Astrocyte (in vitro differentiated cells and primary cell): ENCODE measurements around the gene PIGU. TPM values are rescaled to one million over a fixed set of nuclear protein-coding genes. Genes with fewer than 3 reads are reported as not detected.

Source experiments
- DNase-seq: peaks from one replicate; pipeline ENCODE4 v3.0.0-alpha.2; 2010; ENCODE audit warnings: low read depth
- FAIRE-seq: peaks from 2 replicates; lab custom pipeline; 2011; peaks lifted over from hg19 to GRCh38; lab: Jason Lieb, UNC
- H2AFZ ChIP-seq: 2 replicates; pipeline ENCODE4 v1.6.0; 2012; ENCODE audit warnings: low read depth, low read length, inconsistent platforms
- H3K27ac ChIP-seq: 2 replicates; pipeline ENCODE4 v1.5.1; 2011; ENCODE audit warnings: low read depth, low read length, inconsistent platforms
- H3K27me3 ChIP-seq: 2 replicates; pipeline ENCODE4 v1.6.0; 2011; ENCODE audit warnings: low read length, inconsistent platforms; ENCODE audit not compliant: insufficient read depth
- H3K36me3 ChIP-seq: 2 replicates; pipeline ENCODE4 v1.5.1; 2011; ENCODE audit warnings: low read length, inconsistent platforms; ENCODE audit not compliant: insufficient read depth
- H3K4me1 ChIP-seq: 2 replicates; pipeline ENCODE4 v1.5.1; 2011; ENCODE audit warnings: low read length, inconsistent platforms; ENCODE audit not compliant: insufficient read depth
- H3K4me2 ChIP-seq: 2 replicates; pipeline ENCODE4 v1.6.0; 2012; ENCODE audit warnings: low read length, inconsistent platforms
- H3K4me3 ChIP-seq: 2 replicates; pipeline ENCODE4 v1.5.1; 2011; ENCODE audit warnings: low read depth, mild to moderate bottlenecking, low read length, inconsistent platforms; ENCODE audit not compliant: insufficient read depth
- H3K79me2 ChIP-seq: 2 replicates; pipeline ENCODE4 v1.6.0; 2012; ENCODE audit warnings: mild to moderate bottlenecking, low read length, inconsistent platforms; ENCODE audit not compliant: insufficient read depth
- H3K9ac ChIP-seq: 2 replicates; pipeline ENCODE4 v1.6.0; 2012; ENCODE audit warnings: mild to moderate bottlenecking, low read length, inconsistent platforms
- H3K9me3 ChIP-seq: 2 replicates; pipeline ENCODE4 v1.5.1; 2012; ENCODE audit warnings: low read depth, mild to moderate bottlenecking, low read length, inconsistent platforms; ENCODE audit not compliant: insufficient read depth
- H4K20me1 ChIP-seq: 2 replicates; pipeline ENCODE4 v1.6.0; 2012; ENCODE audit warnings: low read length, inconsistent platforms; ENCODE audit not compliant: insufficient read depth
- H3K27ac Mint-ChIP-seq: one replicate; pipeline ENCODE4 v1.8.0; 2021; ENCODE audit warnings: mild to moderate bottlenecking, mixed read lengths; ENCODE audit not compliant: unreplicated experiment
- H3K27me3 Mint-ChIP-seq: one replicate; pipeline ENCODE4 v1.8.0; 2021; ENCODE audit warnings: low read depth, mixed read lengths; ENCODE audit not compliant: unreplicated experiment
- H3K36me3 Mint-ChIP-seq: one replicate; pipeline ENCODE4 v1.8.0; 2021; ENCODE audit warnings: low read depth, mixed read lengths; ENCODE audit not compliant: unreplicated experiment
- H3K4me1 Mint-ChIP-seq: one replicate; pipeline ENCODE4 v1.8.0; 2021; ENCODE audit warnings: low read depth, mixed read lengths; ENCODE audit not compliant: unreplicated experiment
- H3K4me3 Mint-ChIP-seq: one replicate; pipeline ENCODE4 v1.8.0; 2021; ENCODE audit warnings: mild to moderate bottlenecking, moderate library complexity, mixed read lengths; ENCODE audit not compliant: unreplicated experiment
- H3K9me3 Mint-ChIP-seq: one replicate; pipeline ENCODE4 v1.8.0; 2021; ENCODE audit warnings: mild to moderate bottlenecking, mixed read lengths; ENCODE audit not compliant: unreplicated experiment
- EZH2 ChIP-seq: IDR thresholded peaks from 2 replicates; pipeline ENCODE4 v1.6.1; 2012; ENCODE audit warnings: mild to moderate bottlenecking, low read length, inconsistent platforms; ENCODE audit not compliant: insufficient read depth
- total RNA-seq: library from RNA; stranded (reverse); gene quantifications from 2 replicates; pipeline ENCODE4 v1.2.1, GENCODE V29; 2021
- TF ChIP-seq, protein P1 (sequence below): IDR thresholded peaks from 2 replicates; pipeline ENCODE4 v1.5.1; 2011; ENCODE audit warnings: low read depth, mild to moderate bottlenecking, inconsistent platforms, low read length, moderate library complexity; ENCODE audit not compliant: insufficient read depth

PIGU gene
- total RNA-seq, 1 donor from 2014 or later: 16.7 TPM

GRCh38 chr20:34654207-34654744 lies 22.6 kb downstream of the PIGU start:
- H3K9me3 Mint-ChIP-seq: no peaks in the 10 kb centered on the region
- no peaks in the 10 kb centered on the region for H3K36me3 ChIP-seq
- H3K4me1 ChIP-seq: no peaks in the 10 kb centered on the region
- TF ChIP-seq EZH2: no peak
- TF ChIP-seq, protein P1, sequence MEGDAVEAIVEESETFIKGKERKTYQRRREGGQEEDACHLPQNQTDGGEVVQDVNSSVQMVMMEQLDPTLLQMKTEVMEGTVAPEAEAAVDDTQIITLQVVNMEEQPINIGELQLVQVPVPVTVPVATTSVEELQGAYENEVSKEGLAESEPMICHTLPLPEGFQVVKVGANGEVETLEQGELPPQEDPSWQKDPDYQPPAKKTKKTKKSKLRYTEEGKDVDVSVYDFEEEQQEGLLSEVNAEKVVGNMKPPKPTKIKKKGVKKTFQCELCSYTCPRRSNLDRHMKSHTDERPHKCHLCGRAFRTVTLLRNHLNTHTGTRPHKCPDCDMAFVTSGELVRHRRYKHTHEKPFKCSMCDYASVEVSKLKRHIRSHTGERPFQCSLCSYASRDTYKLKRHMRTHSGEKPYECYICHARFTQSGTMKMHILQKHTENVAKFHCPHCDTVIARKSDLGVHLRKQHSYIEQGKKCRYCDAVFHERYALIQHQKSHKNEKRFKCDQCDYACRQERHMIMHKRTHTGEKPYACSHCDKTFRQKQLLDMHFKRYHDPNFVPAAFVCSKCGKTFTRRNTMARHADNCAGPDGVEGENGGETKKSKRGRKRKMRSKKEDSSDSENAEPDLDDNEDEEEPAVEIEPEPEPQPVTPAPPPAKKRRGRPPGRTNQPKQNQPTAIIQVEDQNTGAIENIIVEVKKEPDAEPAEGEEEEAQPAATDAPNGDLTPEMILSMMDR: no peak
- no peaks in the 10 kb centered on the region for H3K9me3 ChIP-seq
- no peak overlapping the region for H3K9ac ChIP-seq
- H3K27ac Mint-ChIP-seq: no peak overlapping the region
- no peak for DNase-seq
- no peak overlapping the region for H3K27ac ChIP-seq
- no peaks in the 10 kb centered on the region for H3K27me3 Mint-ChIP-seq
- no peak overlapping the region for H3K4me3 Mint-ChIP-seq
- peaks cover 10% of the 10 kb centered on the region for H3K36me3 Mint-ChIP-seq
- H3K4me3 ChIP-seq: no peak overlapping the region
- no peaks in the 10 kb centered on the region for H4K20me1 ChIP-seq
- H3K4me1 Mint-ChIP-seq: no peaks in the 10 kb centered on the region
- no peak overlapping the region for H3K4me2 ChIP-seq
- no peak for FAIRE-seq
- H3K27me3 ChIP-seq: no peaks in the 10 kb centered on the region
- no peaks in the 10 kb centered on the region for H3K79me2 ChIP-seq
- no peak overlapping the region for H2AFZ ChIP-seq

GRCh38 chr20:34651200-34651599 lies 25.7 kb downstream of the PIGU start:
- H3K79me2 ChIP-seq: no peaks in the 10 kb centered on the region
- no peak overlapping the region for H3K4me2 ChIP-seq
- no peak overlapping the region for H3K4me3 Mint-ChIP-seq
- no peaks in the 10 kb centered on the region for H3K4me1 ChIP-seq
- no peak overlapping the region for H3K27ac Mint-ChIP-seq
- no peaks in the 10 kb centered on the region for H3K36me3 ChIP-seq
- no peak overlapping the region for H2AFZ ChIP-seq
- FAIRE-seq: no peak
- DNase-seq: no peak
- no peaks in the 10 kb centered on the region for H3K9me3 ChIP-seq
- H3K27me3 Mint-ChIP-seq: no peaks in the 10 kb centered on the region
- no peaks in the 10 kb centered on the region for H3K27me3 ChIP-seq
- peaks cover 10% of the 10 kb centered on the region for H3K36me3 Mint-ChIP-seq
- no peaks in the 10 kb centered on the region for H4K20me1 ChIP-seq
- no peaks in the 10 kb centered on the region for H3K4me1 Mint-ChIP-seq
- H3K9me3 Mint-ChIP-seq: no peaks in the 10 kb centered on the region
- no peak overlapping the region for H3K27ac ChIP-seq
- H3K9ac ChIP-seq: no peak overlapping the region
- no peak overlapping the region for H3K4me3 ChIP-seq
- TF ChIP-seq, protein P1: no peak
- no peak for TF ChIP-seq EZH2

- Histone ChIP-seq H3K27me3 (no peaks in the 10 kb centered on the region), H3K4me3 (no peak overlapping the region), H3K27ac (no peak overlapping the region), H4K20me1 (no peaks in the 10 kb centered on the region), H3K4me1 (no peaks in the 10 kb centered on the region), H3K9me3 (no peaks in the 10 kb centered on the region), H3K36me3 (no peaks in the 10 kb centered on the region), H3K4me2 (no peak overlapping the region), H3K79me2 (no peaks in the 10 kb centered on the region), H2AFZ (no peak overlapping the region), H3K9ac (no peak overlapping the region)
- H3K27ac Mint-ChIP-seq: no peak overlapping the region
- TF ChIP-seq, protein P1: no peak
- no peak for TF ChIP-seq EZH2
- no peak overlapping the region for H3K4me3 Mint-ChIP-seq
- no peaks in the 10 kb centered on the region for H3K27me3 Mint-ChIP-seq
- DNase-seq (no peak), FAIRE-seq (no peak)
- no peaks in the 10 kb centered on the region for H3K4me1 Mint-ChIP-seq
- H3K36me3 Mint-ChIP-seq: peaks cover 6% of the 10 kb centered on the region
- H3K9me3 Mint-ChIP-seq: no peaks in the 10 kb centered on the region
Observed at GRCh38 chr20:34647737-34648136, 29.2 kb downstream of the PIGU start.
